Mucosa of descending colon (tissue), 3 donors: Measurements from ENCODE around the gene MAEA. TPM values are rescaled to one million over a fixed set of nuclear protein-coding genes. Genes with fewer than 3 reads are reported as not detected.
A peak's percentile ranks its signal among the peaks of the same experiment; 100 is the strongest.

Experiments
- ATAC-seq: fragments of 200-7000 bp; cut with Tn5 transposase; one replicate; pipeline ENCODE4 v1.9.1; 2020; ENCODE audit warnings: mild to moderate bottlenecking, moderate library complexity
- DNase-seq, 3 donors: peaks; one replicate each; pipeline ENCODE4 v3.0.0-alpha.2; 2020
- H3K36me3 ChIP-seq: fragments of 200-600 bp; one replicate; pipeline ENCODE4 v1.8.0; 2021; ENCODE audit warnings: low read depth, mild to moderate bottlenecking
- H3K4me1 ChIP-seq: fragments of 200-600 bp; one replicate; pipeline ENCODE4 v1.8.0; 2021; ENCODE audit warnings: low read depth, mild to moderate bottlenecking
- H3K4me3 ChIP-seq: fragments of 200-600 bp; one replicate; pipeline ENCODE4 v1.8.0; 2021; ENCODE audit warnings: mild to moderate bottlenecking
- H3K9me3 ChIP-seq: fragments of 200-600 bp; one replicate; pipeline ENCODE4 v1.8.0; 2021; ENCODE audit warnings: mild to moderate bottlenecking
- intact Hi-C, 2 donors: fragments of 100-400 bp; cut with DNase I in 1 of 2; cut with micrococcal nuclease in 1 of 2; formaldehyde crosslinking; loops; one replicate each; pipeline versions ENCODE4 v1.11.0 to v1.11.1; 2022; cut with DNase I, micrococcal nuclease
- total RNA-seq, 3 donors: library from RNA; stranded (reverse); fragmentation: NEBNext Ultra II Directional in 2 of 3; extraction: Animal tissue kit (Norgen Biotek cat#: 25700) in 2 of 3; gene quantifications; one replicate each; pipeline versions ENCODE4 v1.2.1 to v1.2.4, GENCODE V29; 2021 to 2023
- TF ChIP-seq, protein P1 (sequence below): fragments of 200-600 bp; IDR thresholded peaks from one replicate; pipeline ENCODE4 v1.8.0; 2022; ENCODE audit warnings: antibody characterized with exemption, mild to moderate bottlenecking
- donor health status: DM: no; HTN: no; CAD: no; lungs with moderate emphysema.
- donor health status: DM: no; HTN: no; CAD: no.
- donor health status: DM: no; HTN: yes; CAD: no.

The MAEA gene
- total RNA-seq, 3 donors from 2014 or later = 75.5 to 112 (median 98.4) TPM

DNA sequence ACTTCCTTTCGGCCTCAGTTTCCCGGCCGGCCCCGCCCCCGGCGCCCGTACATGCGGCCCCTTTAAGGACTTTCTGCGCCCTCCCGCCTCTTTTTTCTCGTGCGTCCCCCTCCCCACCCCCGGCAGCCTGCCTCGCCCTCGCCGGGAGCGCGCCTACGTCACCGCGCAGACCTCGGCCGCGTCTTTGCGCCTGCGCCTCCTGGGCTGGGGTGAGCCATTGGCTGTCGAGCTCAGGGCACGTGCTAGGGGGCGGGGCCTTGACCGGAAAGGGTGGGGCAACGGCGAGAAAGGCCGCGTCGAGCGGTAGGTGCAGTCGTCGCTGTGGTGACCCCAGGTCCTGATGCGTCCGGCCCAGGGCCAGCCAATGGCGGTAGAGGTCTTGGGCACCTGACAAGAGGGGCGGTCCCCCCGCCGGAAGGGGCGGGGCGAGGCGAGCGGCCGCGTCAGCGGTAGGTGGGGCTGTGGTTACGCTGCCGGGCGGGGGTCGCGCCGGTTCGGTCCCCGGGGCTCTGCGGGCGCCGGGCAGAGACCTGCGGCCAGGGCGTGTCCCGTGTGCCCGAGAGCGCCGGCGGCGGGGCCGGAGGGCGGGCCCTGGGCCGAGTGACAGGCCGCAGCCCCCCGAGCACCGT, 57.2 kb downstream of the MAEA start, which contains the start of gene UVSSA:
Gene UVSSA (plus strand): TSS at position 428 of the 629 bp plus-strand sequence. CDS start 884 bp downstream, outside the sequence.
- no peaks in the 10 kb centered on the region for H3K9me3 ChIP-seq
- TF ChIP-seq, protein P1, sequence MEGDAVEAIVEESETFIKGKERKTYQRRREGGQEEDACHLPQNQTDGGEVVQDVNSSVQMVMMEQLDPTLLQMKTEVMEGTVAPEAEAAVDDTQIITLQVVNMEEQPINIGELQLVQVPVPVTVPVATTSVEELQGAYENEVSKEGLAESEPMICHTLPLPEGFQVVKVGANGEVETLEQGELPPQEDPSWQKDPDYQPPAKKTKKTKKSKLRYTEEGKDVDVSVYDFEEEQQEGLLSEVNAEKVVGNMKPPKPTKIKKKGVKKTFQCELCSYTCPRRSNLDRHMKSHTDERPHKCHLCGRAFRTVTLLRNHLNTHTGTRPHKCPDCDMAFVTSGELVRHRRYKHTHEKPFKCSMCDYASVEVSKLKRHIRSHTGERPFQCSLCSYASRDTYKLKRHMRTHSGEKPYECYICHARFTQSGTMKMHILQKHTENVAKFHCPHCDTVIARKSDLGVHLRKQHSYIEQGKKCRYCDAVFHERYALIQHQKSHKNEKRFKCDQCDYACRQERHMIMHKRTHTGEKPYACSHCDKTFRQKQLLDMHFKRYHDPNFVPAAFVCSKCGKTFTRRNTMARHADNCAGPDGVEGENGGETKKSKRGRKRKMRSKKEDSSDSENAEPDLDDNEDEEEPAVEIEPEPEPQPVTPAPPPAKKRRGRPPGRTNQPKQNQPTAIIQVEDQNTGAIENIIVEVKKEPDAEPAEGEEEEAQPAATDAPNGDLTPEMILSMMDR = peak; percentile 14
- intact Hi-C loops = loop anchor here in 1 of 2 donors (10.0 kb wide), 1 partner anchor 92 kb away; no protein-coding TSS in a partner anchor
- peaks cover 13% of the 10 kb centered on the region for H3K4me1 ChIP-seq
- H3K4me3 ChIP-seq = peak within 1 kb of the TSS; percentile 93
- ATAC-seq (peak; percentile 90), DNase-seq (peak; percentile 100)
- peaks cover 9% of the 10 kb centered on the region for H3K36me3 ChIP-seq

DNA sequence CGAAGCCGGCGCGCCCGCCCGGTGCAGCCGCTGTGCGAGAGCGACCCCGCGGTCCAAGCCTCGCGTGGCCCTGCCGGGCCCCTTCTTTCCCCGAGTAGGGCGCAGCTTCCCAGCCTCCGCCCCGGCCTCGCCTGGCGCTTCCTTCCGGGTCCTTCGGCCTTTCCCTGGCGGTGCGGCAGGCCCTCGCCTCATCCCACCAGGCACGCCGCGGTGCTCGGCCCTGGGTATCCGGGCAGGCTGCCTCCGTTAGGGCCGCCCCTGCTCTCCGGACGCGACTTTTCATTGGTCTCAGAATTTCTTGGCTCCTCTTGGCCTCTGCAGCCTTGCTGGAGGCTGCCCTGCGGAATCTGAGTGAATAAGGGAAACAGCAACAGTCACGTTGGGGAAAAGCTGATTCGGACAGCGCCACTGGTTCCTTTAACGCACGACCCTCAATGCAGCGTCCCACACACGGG, 57.7 kb downstream of the MAEA start:
- TF ChIP-seq, protein P1 = no peak
- ATAC-seq (peak; percentile 43), DNase-seq (peak; percentile 66 to 86 (median 82))
- Histone ChIP-seq H3K4me3 (peak overlapping the region; percentile 93), H3K4me1 (peaks cover 13% of the 10 kb centered on the region), H3K9me3 (no peaks in the 10 kb centered on the region), H3K36me3 (peaks cover 9% of the 10 kb centered on the region)
- intact Hi-C loops = loop anchor here in 1 of 2 donors (10.0 kb wide), 1 partner anchor 93 kb away; no protein-coding TSS in a partner anchor

DNA sequence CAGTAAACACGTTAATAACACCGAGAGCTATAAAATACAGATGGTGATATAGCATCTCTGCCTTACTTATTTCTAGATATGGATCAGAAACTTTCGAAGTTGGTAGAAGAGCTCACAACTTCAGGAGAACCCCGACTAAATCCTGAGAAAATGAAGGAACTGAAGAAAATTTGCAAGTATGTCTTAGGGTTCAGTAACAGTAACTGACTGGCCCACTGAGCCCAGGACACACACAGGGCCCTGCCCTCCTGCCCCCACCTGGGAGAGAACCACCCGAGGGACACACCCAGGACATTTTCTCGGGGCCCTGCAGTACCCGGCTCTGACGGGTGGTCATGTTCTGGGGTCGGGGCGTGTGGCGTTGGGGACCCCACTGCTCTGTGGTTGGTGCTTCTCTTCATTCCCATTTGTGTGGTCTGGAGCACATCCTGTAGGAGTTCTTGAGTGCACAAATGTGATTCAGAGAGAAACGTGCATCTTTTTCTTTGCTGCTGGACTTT, 58.4 kb downstream of the MAEA start:
- peaks cover 13% of the 10 kb centered on the region for H3K4me1 ChIP-seq
- TF ChIP-seq, protein P1 = no peak
- ATAC-seq = no peak
- no peak for DNase-seq
- H3K4me3 ChIP-seq = peak overlapping the region; percentile 93
- intact Hi-C loops = loop anchor here in 1 of 2 donors (10.0 kb wide), 1 partner anchor 93 kb away; no protein-coding TSS in a partner anchor
- no peaks in the 10 kb centered on the region for H3K9me3 ChIP-seq
- peaks cover 9% of the 10 kb centered on the region for H3K36me3 ChIP-seq

- intact Hi-C loops = loop anchor here in 1 of 2 donors (10.0 kb wide), 1 partner anchor 94 kb away; no protein-coding TSS in a partner anchor
- TF ChIP-seq, protein P1 = no peak
- no peak for DNase-seq
- ATAC-seq = no peak
- no peaks in the 10 kb centered on the region for H3K9me3 ChIP-seq
- peaks cover 13% of the 10 kb centered on the region for H3K4me1 ChIP-seq
- peaks cover 9% of the 10 kb centered on the region for H3K36me3 ChIP-seq
- H3K4me3 ChIP-seq = no peak overlapping the region
Measured at GRCh38 chr4:1348746-1349145, 59.1 kb downstream of the MAEA start.

DNA sequence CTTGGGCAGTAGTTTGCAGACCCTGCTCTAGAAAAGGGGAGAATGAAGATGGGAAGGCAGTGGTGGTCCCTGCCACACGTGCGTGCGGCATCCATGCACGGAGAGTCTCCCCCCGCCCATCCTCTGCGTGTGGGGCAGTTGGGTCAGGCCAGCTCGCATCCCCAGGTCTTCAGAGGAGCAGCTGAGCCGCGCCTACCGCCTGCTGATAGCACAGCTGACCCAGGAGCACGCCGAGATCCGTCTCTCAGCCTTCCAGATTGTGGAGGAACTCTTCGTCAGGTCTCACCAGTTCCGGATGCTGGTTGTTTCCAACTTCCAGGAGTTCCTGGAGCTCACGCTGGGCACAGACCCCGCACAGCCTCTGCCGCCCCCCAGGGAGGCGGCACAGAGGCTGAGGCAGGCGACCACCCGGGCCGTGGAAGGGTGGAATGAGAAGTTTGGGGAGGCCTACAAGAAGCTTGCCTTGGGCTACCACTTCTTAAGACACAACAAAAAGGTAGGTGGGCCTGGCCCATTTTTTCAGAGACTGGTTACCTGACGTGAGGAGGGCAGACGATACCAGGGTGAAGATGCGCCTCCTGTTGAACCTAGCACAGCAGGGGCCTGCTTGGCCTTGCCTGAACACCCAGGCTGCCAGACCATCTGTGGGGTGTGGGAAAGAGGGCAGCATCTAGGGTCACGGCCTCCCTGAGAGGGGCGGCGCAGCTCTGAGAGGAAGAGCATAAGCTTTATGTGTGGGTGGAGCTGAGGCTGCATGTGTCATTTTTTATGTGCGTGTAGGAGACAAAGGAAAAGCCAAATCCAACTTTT, 59.9 kb downstream of the MAEA start:
- Histone ChIP-seq H3K36me3 (peaks cover 9% of the 10 kb centered on the region), H3K9me3 (no peaks in the 10 kb centered on the region), H3K4me1 (peaks cover 13% of the 10 kb centered on the region), H3K4me3 (no peak overlapping the region)
- TF ChIP-seq, protein P1 = no peak
- DNase-seq = no peak
- intact Hi-C loops = loop anchor here (10.0 kb wide), 3 partner anchors 95 to 275 kb away; no protein-coding TSS in a partner anchor
- no peak for ATAC-seq
